ENCODE data around the gene CYS1. TPM values are rescaled to one million over a fixed set of nuclear protein-coding genes. Genes with fewer than 3 reads are reported as not detected.

Gene CYS1
- total RNA-seq, 1 experiment from 2014 or later = 3.7 TPM

DNA sequence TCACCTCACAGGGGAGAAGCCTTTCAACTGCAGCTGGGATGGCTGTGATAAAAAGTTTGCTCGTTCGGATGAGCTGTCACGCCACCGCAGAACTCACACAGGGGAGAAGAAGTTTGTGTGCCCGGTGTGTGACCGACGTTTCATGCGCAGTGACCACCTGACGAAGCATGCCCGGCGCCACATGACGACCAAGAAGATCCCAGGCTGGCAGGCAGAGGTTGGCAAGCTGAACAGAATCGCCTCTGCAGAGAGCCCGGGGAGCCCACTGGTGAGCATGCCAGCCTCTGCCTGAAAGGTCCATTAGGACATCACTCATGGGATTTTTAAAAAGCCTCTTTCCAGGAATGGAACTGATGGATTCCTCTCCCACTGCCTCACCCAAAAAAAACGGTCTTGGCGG is 28.0 kb downstream of the CYS1 start:
- Histone ChIP-seq H3K9me3 (ENCODE audit: control insufficient read depth in 1 of 2, insufficient read depth in 1 of 2, low read depth in 1 of 2, low read length in 2 of 2) (no peaks in the 10 kb centered on the region), H3K4me2 (ENCODE audit: low read length) (no peak overlapping the region), H3K4me1 (ENCODE audit: control insufficient read depth in 1 of 2, insufficient read depth in 2 of 2, low read length in 2 of 2) (peaks cover 11% of the 10 kb centered on the region in 2 experiments), H3K27me3 (ENCODE audit: insufficient read depth, low read length) (no peaks in the 10 kb centered on the region), H3K79me2 (ENCODE audit: insufficient read depth, low read length) (no peaks in the 10 kb centered on the region), H3K4me3 (replicated peaks in 1 of 2; ENCODE audit: low read depth in 1 of 2, low read length in 2 of 2) (no peak overlapping the region), H2AFZ (ENCODE audit: low read depth, low read length, poor library complexity, severe bottlenecking) (no peak overlapping the region), H3K27ac (ENCODE audit: low read depth, low read length) (no peak overlapping the region), H3K9me2 (ENCODE audit: insufficient read depth) (no peaks in the 10 kb centered on the region), H3K36me3 (ENCODE audit: control insufficient read depth in 1 of 2, insufficient read depth in 2 of 2, low read length in 2 of 2) (peaks cover 4% of the 10 kb centered on the region in 2 experiments; a peak in 3 of 4 replicates), H4K20me1 (ENCODE audit: insufficient read depth) (no peaks in the 10 kb centered on the region), H3K9ac (ENCODE audit: low read length) (no peak overlapping the region)
- ChIA-PET RAD21 (ENCODE audit: low non-redundant PET in 1 of 2, low total read pairs in 2 of 2, uncharacterized antibody in 2 of 2, unreplicated experiment in 2 of 2) (no interaction called here), POLR2A (no interaction called here), CTCF (interaction anchor here (1.0 kb wide), 1 partner anchor 253 kb away, joined by 4 read pairs; no protein-coding TSS in a partner anchor)
- no peak for TF ChIP-seq ZFX (IDR thresholded peaks at IDR 0.05)
- TF ChIP-seq POLR2AphosphoS5 (IDR thresholded peaks at IDR 0.05; ENCODE audit: low read depth, low read length) = no peak
- TF ChIP-seq SRF (IDR thresholded peaks at IDR 0.05; ENCODE audit: low read depth) = no peak
- TF ChIP-seq EGR1 (IDR thresholded peaks at IDR 0.05; ENCODE audit: low read depth) = no peak
- no peak for TF ChIP-seq JUND (IDR thresholded peaks at IDR 0.05)
- TF ChIP-seq YY1 (IDR thresholded peaks at IDR 0.05; ENCODE audit: extremely low read depth, insufficient replicate concordance, low read depth, low read length) = no peak
- TF ChIP-seq FOSL1 (IDR thresholded peaks at IDR 0.05; ENCODE audit: low read depth) = no peak
- TF ChIP-seq SIN3A (IDR thresholded peaks at IDR 0.05; ENCODE audit: low read depth) = no peak
- TF ChIP-seq, protein P1, sequence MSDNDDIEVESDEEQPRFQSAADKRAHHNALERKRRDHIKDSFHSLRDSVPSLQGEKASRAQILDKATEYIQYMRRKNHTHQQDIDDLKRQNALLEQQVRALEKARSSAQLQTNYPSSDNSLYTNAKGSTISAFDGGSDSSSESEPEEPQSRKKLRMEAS (IDR thresholded peaks at IDR 0.05) = no peak
- TF ChIP-seq POLR2A (IDR thresholded peaks at IDR 0.05; ENCODE audit: borderline replicate concordance, extremely low read depth, insufficient read depth, insufficient read length) = no peak
- no peak for TF ChIP-seq CEBPB (IDR thresholded peaks at IDR 0.05; ENCODE audit: low read depth)
- TF ChIP-seq, protein P2, sequence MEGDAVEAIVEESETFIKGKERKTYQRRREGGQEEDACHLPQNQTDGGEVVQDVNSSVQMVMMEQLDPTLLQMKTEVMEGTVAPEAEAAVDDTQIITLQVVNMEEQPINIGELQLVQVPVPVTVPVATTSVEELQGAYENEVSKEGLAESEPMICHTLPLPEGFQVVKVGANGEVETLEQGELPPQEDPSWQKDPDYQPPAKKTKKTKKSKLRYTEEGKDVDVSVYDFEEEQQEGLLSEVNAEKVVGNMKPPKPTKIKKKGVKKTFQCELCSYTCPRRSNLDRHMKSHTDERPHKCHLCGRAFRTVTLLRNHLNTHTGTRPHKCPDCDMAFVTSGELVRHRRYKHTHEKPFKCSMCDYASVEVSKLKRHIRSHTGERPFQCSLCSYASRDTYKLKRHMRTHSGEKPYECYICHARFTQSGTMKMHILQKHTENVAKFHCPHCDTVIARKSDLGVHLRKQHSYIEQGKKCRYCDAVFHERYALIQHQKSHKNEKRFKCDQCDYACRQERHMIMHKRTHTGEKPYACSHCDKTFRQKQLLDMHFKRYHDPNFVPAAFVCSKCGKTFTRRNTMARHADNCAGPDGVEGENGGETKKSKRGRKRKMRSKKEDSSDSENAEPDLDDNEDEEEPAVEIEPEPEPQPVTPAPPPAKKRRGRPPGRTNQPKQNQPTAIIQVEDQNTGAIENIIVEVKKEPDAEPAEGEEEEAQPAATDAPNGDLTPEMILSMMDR (IDR thresholded peaks at IDR 0.05 in 2 of 3, conservative IDR thresholded peaks at IDR 0.05 in 1 of 3; ENCODE audit: borderline replicate concordance in 1 of 3, insufficient read depth in 1 of 3, low read depth in 2 of 3, low read length in 2 of 3) = no peak
- TF ChIP-seq, protein P3, sequence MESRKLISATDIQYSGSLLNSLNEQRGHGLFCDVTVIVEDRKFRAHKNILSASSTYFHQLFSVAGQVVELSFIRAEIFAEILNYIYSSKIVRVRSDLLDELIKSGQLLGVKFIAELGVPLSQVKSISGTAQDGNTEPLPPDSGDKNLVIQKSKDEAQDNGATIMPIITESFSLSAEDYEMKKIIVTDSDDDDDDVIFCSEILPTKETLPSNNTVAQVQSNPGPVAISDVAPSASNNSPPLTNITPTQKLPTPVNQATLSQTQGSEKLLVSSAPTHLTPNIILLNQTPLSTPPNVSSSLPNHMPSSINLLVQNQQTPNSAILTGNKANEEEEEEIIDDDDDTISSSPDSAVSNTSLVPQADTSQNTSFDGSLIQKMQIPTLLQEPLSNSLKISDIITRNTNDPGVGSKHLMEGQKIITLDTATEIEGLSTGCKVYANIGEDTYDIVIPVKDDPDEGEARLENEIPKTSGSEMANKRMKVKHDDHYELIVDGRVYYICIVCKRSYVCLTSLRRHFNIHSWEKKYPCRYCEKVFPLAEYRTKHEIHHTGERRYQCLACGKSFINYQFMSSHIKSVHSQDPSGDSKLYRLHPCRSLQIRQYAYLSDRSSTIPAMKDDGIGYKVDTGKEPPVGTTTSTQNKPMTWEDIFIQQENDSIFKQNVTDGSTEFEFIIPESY (IDR thresholded peaks at IDR 0.05; ENCODE audit: extremely low read depth, insufficient replicate concordance, low read length) = no peak
- no peak for TF ChIP-seq TCF7L2 (IDR thresholded peaks at IDR 0.05; ENCODE audit: borderline replicate concordance, extremely low read depth, insufficient read depth, insufficient read length)
- no peak for TF ChIP-seq EZH2 (IDR thresholded peaks at IDR 0.05)
- TF ChIP-seq, protein P4, sequence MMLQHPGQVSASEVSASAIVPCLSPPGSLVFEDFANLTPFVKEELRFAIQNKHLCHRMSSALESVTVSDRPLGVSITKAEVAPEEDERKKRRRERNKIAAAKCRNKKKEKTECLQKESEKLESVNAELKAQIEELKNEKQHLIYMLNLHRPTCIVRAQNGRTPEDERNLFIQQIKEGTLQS (IDR thresholded peaks at IDR 0.05) = no peak
- TF ChIP-seq, protein P5, sequence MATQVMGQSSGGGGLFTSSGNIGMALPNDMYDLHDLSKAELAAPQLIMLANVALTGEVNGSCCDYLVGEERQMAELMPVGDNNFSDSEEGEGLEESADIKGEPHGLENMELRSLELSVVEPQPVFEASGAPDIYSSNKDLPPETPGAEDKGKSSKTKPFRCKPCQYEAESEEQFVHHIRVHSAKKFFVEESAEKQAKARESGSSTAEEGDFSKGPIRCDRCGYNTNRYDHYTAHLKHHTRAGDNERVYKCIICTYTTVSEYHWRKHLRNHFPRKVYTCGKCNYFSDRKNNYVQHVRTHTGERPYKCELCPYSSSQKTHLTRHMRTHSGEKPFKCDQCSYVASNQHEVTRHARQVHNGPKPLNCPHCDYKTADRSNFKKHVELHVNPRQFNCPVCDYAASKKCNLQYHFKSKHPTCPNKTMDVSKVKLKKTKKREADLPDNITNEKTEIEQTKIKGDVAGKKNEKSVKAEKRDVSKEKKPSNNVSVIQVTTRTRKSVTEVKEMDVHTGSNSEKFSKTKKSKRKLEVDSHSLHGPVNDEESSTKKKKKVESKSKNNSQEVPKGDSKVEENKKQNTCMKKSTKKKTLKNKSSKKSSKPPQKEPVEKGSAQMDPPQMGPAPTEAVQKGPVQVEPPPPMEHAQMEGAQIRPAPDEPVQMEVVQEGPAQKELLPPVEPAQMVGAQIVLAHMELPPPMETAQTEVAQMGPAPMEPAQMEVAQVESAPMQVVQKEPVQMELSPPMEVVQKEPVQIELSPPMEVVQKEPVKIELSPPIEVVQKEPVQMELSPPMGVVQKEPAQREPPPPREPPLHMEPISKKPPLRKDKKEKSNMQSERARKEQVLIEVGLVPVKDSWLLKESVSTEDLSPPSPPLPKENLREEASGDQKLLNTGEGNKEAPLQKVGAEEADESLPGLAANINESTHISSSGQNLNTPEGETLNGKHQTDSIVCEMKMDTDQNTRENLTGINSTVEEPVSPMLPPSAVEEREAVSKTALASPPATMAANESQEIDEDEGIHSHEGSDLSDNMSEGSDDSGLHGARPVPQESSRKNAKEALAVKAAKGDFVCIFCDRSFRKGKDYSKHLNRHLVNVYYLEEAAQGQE (IDR thresholded peaks at IDR 0.05; ENCODE audit: low read depth) = no peak
- no peak for TF ChIP-seq SP1 (IDR thresholded peaks at IDR 0.05; ENCODE audit: low read depth)
- DNase-seq (ENCODE audit: low read depth, low spot score) = no peak
- ATAC-seq = no peak
- intact Hi-C loops (cut with micrococcal nuclease) = no loop called here
- no TSS peak for BruUV-seq (replicated peaks)
